NCI-H510A (cell line): ENCODE data around the gene STIM1.
"Not testable (repeated sequence)": the region's sequence is repeated elsewhere in the genome, so short reads cannot be mapped to it uniquely, and the experiment has no call there.

Experiments used
- DNase-seq: peaks from one replicate; lab custom pipeline; 2025; lab: John Stamatoyannopoulos, UW

The STIM1 gene

GRCh38 chr11:4115128-4115527, 259.7 kb downstream of the STIM1 start:
- DNase-seq: no peak

DNA sequence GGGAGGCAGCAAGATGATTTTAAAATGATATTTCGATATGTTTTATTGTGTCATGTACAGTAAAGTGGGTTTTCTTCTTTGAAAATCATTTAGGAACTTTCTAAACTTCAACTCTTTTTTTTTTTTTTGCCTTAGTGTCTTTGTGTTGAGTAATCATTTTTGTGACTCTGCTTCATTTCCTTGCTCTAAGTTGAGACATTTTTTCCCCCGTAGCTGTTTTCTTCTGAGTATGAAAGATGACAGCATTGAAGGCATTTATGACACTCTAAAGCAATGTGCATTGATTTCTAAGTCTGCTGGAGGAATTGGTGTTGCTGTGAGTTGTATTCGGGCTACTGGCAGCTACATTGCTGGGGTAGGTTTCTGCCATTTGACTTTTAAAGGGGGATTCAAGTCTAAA, 262.6 kb downstream of the STIM1 start:
- no peak for DNase-seq

DNA sequence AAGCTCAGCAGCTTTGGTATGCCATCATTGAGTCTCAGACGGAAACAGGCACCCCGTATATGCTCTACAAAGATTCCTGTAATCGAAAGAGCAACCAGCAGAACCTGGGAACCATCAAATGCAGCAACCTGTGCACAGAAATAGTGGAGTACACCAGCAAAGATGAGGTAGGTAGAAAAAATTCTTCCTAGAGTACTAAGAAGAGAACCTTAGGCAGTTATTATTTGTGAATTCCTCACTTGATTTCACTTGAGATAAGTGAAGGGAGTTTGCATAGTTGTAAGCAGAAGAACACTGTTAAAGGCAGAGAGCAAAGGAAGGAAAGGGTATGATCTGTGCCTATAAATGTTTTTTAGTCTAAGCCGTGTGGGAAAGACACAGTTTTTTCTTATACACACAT, 267.8 kb downstream of the STIM1 start:
- DNase-seq: no peak

- no peak for DNase-seq
Observed at GRCh38 chr11:4125141-4125540, 269.7 kb downstream of the STIM1 start.

- DNase-seq: no peak
Observed at GRCh38 chr11:4127357-4127756, 271.9 kb downstream of the STIM1 start.

DNA sequence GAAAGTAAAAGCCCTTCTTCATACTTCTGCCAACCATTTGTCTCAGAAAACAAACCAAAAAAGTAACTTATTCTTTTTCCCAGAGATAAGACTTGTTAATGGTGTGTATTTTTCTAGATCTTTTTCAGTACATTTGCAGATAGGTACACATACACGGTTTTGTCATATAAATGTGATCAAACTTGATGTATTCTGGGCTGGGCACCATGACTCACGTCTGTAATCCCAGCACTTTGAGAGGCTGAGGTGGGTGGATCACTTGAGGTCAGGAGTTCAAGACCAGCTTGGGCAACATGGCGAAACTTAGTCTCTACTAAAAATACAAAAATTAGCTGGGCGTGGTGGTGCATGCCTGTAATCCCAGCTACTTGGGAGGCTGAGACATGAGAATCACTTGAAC, 274.8 kb downstream of the STIM1 start:
- not testable (repeated sequence) for DNase-seq

DNA sequence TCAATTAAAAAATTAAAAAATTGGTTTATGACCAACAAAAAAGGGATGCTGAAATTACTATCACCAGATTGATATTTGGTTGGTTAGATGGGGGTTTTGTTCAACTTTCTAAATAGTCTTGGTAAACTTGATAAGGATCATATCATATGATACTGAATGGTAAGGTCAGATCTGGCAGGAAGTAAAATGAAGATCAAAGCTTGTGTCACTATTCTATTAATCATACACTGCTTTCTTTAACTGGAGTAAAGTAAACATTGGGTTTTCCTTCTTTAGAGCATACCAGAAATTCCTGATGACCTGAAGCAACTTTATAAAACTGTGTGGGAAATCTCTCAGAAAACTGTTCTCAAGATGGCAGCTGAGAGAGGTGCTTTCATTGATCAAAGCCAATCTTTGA, 279.3 kb downstream of the STIM1 start:
- DNase-seq: no peak

DNA sequence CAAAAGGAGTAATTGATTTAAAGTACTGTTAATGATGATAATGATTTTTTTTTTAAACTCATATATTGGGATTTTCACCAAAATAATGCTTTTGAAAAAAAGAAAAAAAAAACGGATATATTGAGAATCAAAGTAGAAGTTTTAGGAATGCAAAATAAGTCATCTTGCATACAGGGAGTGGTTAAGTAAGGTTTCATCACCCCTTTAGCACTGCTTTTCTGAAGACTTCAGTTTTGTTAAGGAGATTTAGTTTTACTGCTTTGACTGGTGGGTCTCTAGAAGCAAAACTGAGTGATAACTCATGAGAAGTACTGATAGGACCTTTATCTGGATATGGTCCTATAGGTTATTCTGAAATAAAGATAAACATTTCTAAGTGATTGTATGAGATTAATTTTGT, 283.0 kb downstream of the STIM1 start:
- DNase-seq: no peak

GRCh38 chr11:4140067-4140636, 284.7 kb downstream of the STIM1 start:
- no peak for DNase-seq
